OCI-LY7 (cell line): ENCODE measurements around the gene GALNT1. TPM values are rescaled to one million over a fixed set of nuclear protein-coding genes. Genes with fewer than 3 reads are reported as not detected.

ENCODE experiments used
- BruUV-seq: library from RNA; stranded (reverse); fragments of 400-500 nt; replicated peaks from 2 replicates; lab custom pipeline; 2021; lab: Mats Ljungman, UMichigan
- CTCF ChIA-PET: fragments of 300-600 bp; sonication (Branson Sonifier 250); formaldehyde crosslinking; loops from one replicate; lab custom pipeline; 2022; ENCODE audit warnings: antibody characterized with exemption; ENCODE audit not compliant: unreplicated experiment; lab: Charles Lee
- POLR2A ChIA-PET: fragments of 300-600 bp; sonication (Branson Sonifier 250); formaldehyde crosslinking; loops from one replicate; lab custom pipeline; 2022; ENCODE audit warnings: antibody characterized with exemption; lab: Charles Lee
- DNase-seq: peaks from one replicate; pipeline ENCODE4 v3.0.0-alpha.2; 2015; ENCODE audit warnings: low spot score
- H2AFZ ChIP-seq: fragments of 200-600 bp; sonication (generic), shearing (Covaris generic); 2 replicates; pipeline ENCODE4 v1.6.1; 2014; ENCODE audit warnings: mild to moderate bottlenecking, antibody characterized with exemption, low read length, moderate library complexity
- H3K27ac ChIP-seq: fragments of 200-600 bp; sonication (generic); 2 replicates; pipeline ENCODE4 v1.5.1; 2014; ENCODE audit warnings: mixed run types, low read depth, mild to moderate bottlenecking, moderate library complexity, low read length, inconsistent platforms; ENCODE audit not compliant: poor library complexity, severe bottlenecking
- H3K36me3 ChIP-seq: fragments of 200-600 bp; sonication (generic); 2 replicates; pipeline ENCODE4 v1.6.1; 2014; ENCODE audit warnings: mild to moderate bottlenecking, antibody characterized with exemption, low read length, moderate library complexity, mixed read lengths; ENCODE audit not compliant: insufficient read depth
- H3K4me1 ChIP-seq: fragments of 200-600 bp; sonication (generic); 2 replicates; pipeline ENCODE4 v1.5.1; 2014; ENCODE audit warnings: mild to moderate bottlenecking, low read length; ENCODE audit not compliant: insufficient read depth, poor library complexity, severe bottlenecking
- H3K4me2 ChIP-seq: fragments of 200-600 bp; sonication (generic); 2 replicates; pipeline ENCODE4 v1.6.1; 2014; ENCODE audit warnings: mild to moderate bottlenecking, low read length
- H3K4me3 ChIP-seq: fragments of 200-600 bp; sonication (generic); 2 replicates; pipeline ENCODE4 v1.5.1; 2014; ENCODE audit warnings: mild to moderate bottlenecking, low read depth, low read length; ENCODE audit not compliant: poor library complexity, severe bottlenecking
- H3K79me2 ChIP-seq: fragments of 200-600 bp; sonication (generic); 2 replicates; pipeline ENCODE4 v1.6.1; 2016; ENCODE audit warnings: low read depth, mild to moderate bottlenecking, low read length, moderate library complexity, mixed read lengths; ENCODE audit not compliant: insufficient read depth
- H3K9me2 ChIP-seq: fragments of 200-600 bp; sonication (generic); 2 replicates; pipeline ENCODE4 v1.6.1; 2016; ENCODE audit warnings: mild to moderate bottlenecking, low read length, mixed read lengths; ENCODE audit not compliant: insufficient read depth
- H3K9me3 ChIP-seq: fragments of 200-600 bp; sonication (generic); 2 replicates; pipeline ENCODE4 v1.6.1; 2014; ENCODE audit warnings: mild to moderate bottlenecking, mixed run types, low read length, mixed read lengths
- H4K20me1 ChIP-seq: fragments of 200-600 bp; sonication (generic); 2 replicates; pipeline ENCODE4 v1.6.1; 2014; ENCODE audit warnings: mild to moderate bottlenecking, antibody characterized with exemption, low read length, moderate library complexity, mixed read lengths; ENCODE audit not compliant: insufficient read depth
- CTCF ChIP-seq: fragments of 200-600 bp; sonication (generic); conservative IDR thresholded peaks from 2 replicates; pipeline ENCODE4 v1.5.1; 2014; ENCODE audit warnings: mild to moderate bottlenecking, antibody characterized with exemption, low read length, moderate library complexity, mixed read lengths
- EZH2phosphoT487 ChIP-seq: fragments of 200-600 bp; sonication (generic); IDR thresholded peaks from 2 replicates; pipeline ENCODE4 v1.6.1; 2018; ENCODE audit warnings: low read depth, borderline replicate concordance, mild to moderate bottlenecking, mixed run types, antibody characterized with exemption, low read length, moderate library complexity, mixed read lengths
- intact Hi-C: fragments of 100-400 bp; cut with micrococcal nuclease; formaldehyde crosslinking; loops from one replicate; pipeline ENCODE4 v1.10.0; 2022; ENCODE audit not compliant: unreplicated experiment
- total RNA-seq, 2 experiments: library from RNA; depleted of rRNA in 1 of 2; stranded (reverse); fragments of >200 nt in 1 of 2; shearing (Covaris generic) in 1 of 2; gene quantifications; 2 replicates each; pipeline ENCODE4 v1.2.3, GENCODE V29; 2014 to 2022

The GALNT1 gene
- total RNA-seq, 2 experiments from 2014 or later, result 22.0 to 37.2 TPM

- Histone ChIP-seq H3K4me3 (no peak overlapping the region), H3K36me3 (peaks cover 6% of the 10 kb centered on the region; the same call in 1 of the 2 replicates), H3K27ac (no peak overlapping the region), H3K9me3 (no peaks in the 10 kb centered on the region), H4K20me1 (no peaks in the 10 kb centered on the region), H3K4me1 (no peaks in the 10 kb centered on the region), H3K9me2 (no peaks in the 10 kb centered on the region), H3K79me2 (no peaks in the 10 kb centered on the region), H3K4me2 (no peak overlapping the region), H2AFZ (no peak overlapping the region)
- CTCF ChIA-PET, result no interaction called here
- no TSS peak for BruUV-seq
- TF ChIP-seq CTCF (no peak), EZH2phosphoT487 (no peak)
- no peak for DNase-seq
- POLR2A ChIA-PET, result interaction anchor here (0.6 kb wide), 1 partner anchor 29 kb away, joined by 5 read pairs; no protein-coding TSS in a partner anchor
- intact Hi-C loops, result no loop called here
Measured at GRCh38 chr18:35711227-35711626, 129.7 kb downstream of the GALNT1 start.

GRCh38 chr18:35713545-35713944 lies 132.0 kb downstream of the GALNT1 start:
- Histone ChIP-seq H3K27ac (no peak overlapping the region), H3K4me2 (no peak overlapping the region), H4K20me1 (no peaks in the 10 kb centered on the region), H3K79me2 (no peaks in the 10 kb centered on the region), H3K36me3 (peaks cover 6% of the 10 kb centered on the region; the same call in 1 of the 2 replicates), H3K9me3 (no peaks in the 10 kb centered on the region), H3K4me1 (no peaks in the 10 kb centered on the region), H2AFZ (no peak overlapping the region), H3K4me3 (no peak overlapping the region), H3K9me2 (no peaks in the 10 kb centered on the region)
- ChIA-PET CTCF (interaction anchor here (0.5 kb wide), 1 partner anchor 259 kb away, joined by 3 read pairs; no protein-coding TSS in a partner anchor), POLR2A (no interaction called here)
- DNase-seq, result no peak
- TF ChIP-seq EZH2phosphoT487 (no peak), CTCF (no peak)
- intact Hi-C loops, result no loop called here
- BruUV-seq, result no TSS peak

- Histone ChIP-seq H3K4me1 (no peaks in the 10 kb centered on the region), H3K79me2 (no peaks in the 10 kb centered on the region), H3K27ac (no peak overlapping the region), H3K36me3 (peaks cover 6% of the 10 kb centered on the region; the same call in 1 of the 2 replicates), H3K4me3 (no peak overlapping the region), H2AFZ (no peak overlapping the region), H3K4me2 (no peak overlapping the region), H3K9me3 (no peaks in the 10 kb centered on the region), H3K9me2 (no peaks in the 10 kb centered on the region), H4K20me1 (no peaks in the 10 kb centered on the region)
- POLR2A ChIA-PET, result no interaction called here
- DNase-seq, result no peak
- intact Hi-C loops, result no loop called here
- TF ChIP-seq CTCF, result no peak
- TF ChIP-seq EZH2phosphoT487, result no peak
- BruUV-seq, result no TSS peak
- CTCF ChIA-PET, result no interaction called here
Measured at GRCh38 chr18:35714539-35714938, 133.0 kb downstream of the GALNT1 start.
